Gastrocnemius medialis (tissue), 4 donors: ENCODE results near the gene PTPRN2.
"Not testable (repeated sequence)": the region's sequence is repeated elsewhere in the genome, so short reads cannot be mapped to it uniquely, and the experiment has no call there.

Experiments used
- CTCF ChIP-seq, 5 experiments: fragments of 450-650 bp in 3 of 5; fragments of 200-600 bp in 2 of 5; sonication (generic) in 2 of 5; IDR thresholded peaks in 4 of 5; conservative IDR thresholded peaks in 1 of 5; 1 replicate in 4 of 5; 2 replicates in 1 of 5; pipeline ENCODE4 v1.5.1; 2016 to 2019; ENCODE audit warnings: antibody characterized with exemption in 5 of 5, mild to moderate bottlenecking in 3 of 5, moderate library complexity in 3 of 5
- POLR2A ChIP-seq, 2 donors: fragments of 450-650 bp; IDR thresholded peaks; one replicate each; pipeline ENCODE4 v1.6.1; 2017; ENCODE audit warnings: antibody characterized with exemption in 2 of 2, mild to moderate bottlenecking in 2 of 2, moderate library complexity in 2 of 2

- TF ChIP-seq CTCF (IDR thresholded peaks at IDR 0.05 in 4 of 5, conservative IDR thresholded peaks at IDR 0.05 in 1 of 5); POLR2A (IDR thresholded peaks at IDR 0.05): not testable (repeated sequence)
Measured at GRCh38 chr7:158376839-158377186, 210.8 kb downstream of the PTPRN2 start.
